Kasumi-1 (cell line): ENCODE measurements around the gene KEAP1.
A peak's percentile ranks its signal among the peaks of the same experiment; 100 is the strongest.
"Not testable (repeated sequence)": the region's sequence is repeated elsewhere in the genome, so short reads cannot be mapped to it uniquely, and the experiment has no call there.

Source experiments
- DNase-seq, 2 experiments: peaks; one replicate each; lab custom pipeline; 2025; lab: John Stamatoyannopoulos, UW

KEAP1 gene

DNA sequence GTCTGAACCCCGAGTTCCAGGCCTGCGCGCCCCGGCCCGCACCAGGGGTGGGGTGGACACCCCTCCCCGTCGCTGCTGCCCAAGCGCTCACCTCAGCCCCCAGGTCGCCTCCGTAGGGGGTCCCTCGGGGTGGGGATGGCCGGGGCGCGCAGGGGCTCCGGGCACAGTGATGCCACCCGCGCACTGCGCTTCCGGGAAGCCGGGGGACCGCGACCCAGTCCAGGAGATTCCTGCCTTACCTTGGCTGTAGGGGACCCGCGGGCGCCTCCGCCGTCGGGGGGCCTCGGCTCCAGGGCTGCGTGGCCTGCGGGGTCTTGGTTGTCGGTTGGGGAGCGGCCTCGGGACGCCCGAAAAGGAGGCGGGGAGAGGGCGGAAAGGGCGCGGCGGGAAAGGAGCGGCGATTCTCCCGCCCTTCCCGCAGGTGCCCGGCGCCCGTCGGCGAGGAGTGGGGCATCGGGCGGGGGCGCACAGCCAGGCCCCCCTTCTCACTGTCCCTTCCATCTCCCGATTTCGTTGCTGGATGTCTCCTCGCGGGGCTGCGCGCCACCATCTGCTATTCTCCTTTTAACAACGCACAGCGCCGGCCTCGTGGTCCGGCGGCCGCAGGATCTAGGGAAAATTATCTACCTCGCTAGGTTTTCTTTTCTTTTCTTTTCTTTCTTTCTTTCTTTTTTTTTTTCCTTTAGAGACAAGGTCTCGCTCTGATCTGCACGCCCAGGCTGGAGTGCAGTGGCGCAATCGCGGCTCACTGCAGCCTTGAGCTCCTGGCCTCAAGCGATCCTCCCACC, at the start of gene KEAP1:
Gene KEAP1 (minus strand): TSS at position 355 of the 788 bp plus-strand sequence. CDS start 3,323 bp downstream, outside the sequence.
- DNase-seq: peak; percentile 49 to 59

DNA sequence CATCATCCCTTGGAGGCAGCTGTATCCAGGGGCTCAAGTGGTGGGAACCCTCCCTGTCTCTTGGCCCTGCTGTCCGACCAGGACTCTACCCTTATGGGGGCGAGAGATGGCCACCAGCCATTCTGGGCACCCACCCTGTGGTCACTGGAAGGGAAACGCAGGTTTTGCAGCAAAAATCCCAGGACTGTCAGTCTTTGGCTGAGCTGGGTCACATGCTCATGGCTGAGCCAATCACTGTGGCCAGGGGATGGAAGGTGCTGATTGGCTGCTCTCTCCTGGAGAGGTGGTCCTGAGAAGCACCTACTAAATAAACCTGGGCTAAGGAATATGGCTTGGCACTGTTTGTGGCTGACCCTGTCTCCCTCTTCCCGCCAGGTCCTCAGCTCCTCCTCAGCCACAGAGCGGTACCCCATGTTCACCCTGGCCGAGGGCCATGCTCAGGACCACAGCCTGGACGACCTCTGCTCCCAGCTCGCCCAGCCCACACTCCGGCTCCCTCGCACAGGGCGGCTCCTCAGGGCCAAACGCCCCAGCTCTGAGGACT, 49.4 kb upstream of the KEAP1 start:
- no peak for DNase-seq

DNA sequence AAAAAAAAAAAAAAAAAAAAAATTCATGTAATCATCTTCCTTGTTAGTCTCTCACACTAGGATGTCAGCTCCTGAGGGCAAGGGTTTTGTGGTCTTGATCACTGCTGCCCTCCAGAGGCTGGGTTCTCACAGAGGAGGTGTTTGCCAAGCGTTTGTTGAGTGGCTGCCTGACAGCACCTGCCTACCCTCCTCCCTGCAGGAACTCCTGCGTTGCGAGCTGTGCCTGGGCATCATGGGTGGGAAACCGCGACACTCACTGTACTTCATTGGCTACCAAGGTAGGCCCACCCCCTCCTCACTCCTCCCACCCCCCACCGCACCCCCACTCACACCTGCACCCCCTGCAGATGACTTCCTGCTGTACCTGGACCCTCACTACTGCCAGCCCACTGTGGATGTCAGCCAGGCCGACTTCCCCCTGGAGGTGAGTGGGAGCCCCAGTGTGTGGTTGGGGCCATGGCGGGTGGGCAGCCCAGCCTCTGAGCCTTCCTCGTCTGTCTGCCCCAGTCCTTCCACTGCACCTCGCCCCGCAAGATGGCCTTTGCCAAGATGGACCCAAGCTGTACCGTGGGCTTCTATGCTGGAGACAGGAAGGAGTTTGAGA, 48.6 kb upstream of the KEAP1 start:
- DNase-seq: peak; percentile 16 to 38

DNA sequence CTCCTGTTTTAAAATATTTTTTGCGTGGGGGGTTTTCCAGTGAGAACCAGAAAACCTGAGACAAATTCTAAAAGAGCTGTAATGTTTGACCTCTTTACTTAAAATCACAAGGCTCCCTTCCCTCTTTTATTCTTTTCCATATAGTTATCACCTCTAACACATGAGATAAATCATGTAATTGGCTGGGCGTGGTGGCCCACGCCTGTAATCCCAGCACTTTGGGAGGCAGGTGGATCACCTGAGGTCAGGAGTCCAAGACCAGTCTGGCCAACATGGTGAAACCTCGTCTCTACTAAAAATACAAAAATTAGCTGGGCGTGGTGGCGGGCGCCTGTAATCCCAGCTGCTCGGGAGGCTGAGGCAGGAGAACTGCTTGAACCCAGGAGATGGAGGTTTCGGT, 47.9 kb upstream of the KEAP1 start:
- not testable (repeated sequence) for DNase-seq

DNA sequence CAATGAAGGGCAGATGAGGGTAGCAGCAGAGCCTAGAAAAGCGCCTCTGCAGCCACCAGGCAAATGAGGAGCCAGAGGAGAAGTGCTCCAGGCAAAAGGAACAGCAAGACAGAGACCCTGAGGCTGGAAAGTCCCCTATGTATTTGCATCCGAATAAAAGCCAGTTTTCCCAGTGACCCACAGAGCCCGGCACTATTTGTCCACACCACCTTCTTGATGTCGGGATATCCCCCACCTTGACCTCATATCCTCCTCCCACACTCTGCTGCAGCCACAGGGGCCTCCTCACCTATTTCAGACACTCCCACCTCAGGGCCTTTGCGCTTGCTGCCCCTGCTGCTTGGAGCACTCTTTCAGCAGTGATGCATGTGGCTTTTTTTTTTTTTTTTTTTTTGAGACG, 47.2 kb upstream of the KEAP1 start:
- no peak for DNase-seq

DNA sequence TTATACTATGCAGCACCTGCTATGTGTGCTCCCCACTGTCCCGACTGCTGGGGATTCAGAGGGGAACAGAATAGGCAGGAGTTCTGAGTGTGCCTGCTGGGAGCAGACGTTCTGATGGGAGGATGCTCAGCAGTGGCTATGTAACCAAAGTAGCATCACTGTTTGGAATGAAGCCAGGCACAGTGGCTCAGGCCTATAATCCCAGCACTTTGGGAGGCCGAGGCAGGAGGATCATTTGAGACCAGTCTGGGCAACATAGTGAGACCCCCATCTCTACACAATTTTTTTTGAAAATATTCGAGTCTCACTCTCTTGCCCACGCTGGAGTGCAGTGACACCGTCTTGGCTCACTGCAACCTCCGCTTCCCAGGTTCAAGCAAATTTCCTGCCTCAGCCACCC, 46.6 kb upstream of the KEAP1 start:
- no peak for DNase-seq

DNA sequence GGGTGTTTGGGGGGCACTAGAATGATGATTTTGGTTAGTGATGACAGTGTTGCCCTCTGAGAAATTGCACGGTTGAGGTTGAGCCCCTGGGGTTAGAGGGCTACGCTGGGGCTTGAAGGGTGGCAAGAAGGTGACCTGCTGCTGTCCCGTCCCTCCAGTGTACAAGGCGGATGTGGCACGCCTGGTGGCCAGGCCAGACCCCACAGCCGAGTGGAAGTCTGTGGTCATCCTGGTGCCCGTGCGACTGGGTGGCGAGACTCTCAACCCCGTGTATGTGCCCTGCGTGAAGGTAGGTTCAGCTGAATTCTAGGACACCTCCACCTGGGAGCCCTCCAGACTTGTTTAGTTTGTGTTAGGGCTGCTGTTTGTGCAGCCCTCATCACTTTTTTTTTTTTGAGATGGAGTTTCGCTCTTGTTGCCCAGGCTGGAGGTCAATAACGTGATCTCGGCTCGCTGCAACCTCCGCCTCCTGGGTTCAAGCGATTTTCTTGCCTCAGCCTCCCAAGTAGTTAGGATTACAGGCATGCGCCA, 45.7 kb upstream of the KEAP1 start:
- DNase-seq: no peak

DNA sequence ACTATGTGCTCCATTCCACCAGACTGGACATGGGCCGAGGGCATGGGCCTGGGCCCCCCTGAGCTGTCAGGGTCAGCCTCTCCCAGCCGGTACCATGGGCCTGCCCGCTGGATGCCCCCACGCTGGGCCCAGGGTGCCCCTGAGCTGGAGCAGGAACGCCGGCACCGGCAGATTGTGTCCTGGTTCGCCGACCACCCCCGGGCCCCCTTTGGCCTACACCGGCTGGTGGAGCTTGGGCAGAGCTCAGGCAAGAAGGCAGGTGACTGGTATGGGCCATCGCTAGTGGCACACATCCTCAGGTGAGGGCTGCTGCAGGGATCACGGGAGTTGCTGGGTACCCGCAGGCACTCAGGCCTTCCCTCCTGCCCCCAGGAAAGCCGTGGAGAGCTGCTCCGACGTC, 43.7 kb upstream of the KEAP1 start:
- DNase-seq: no peak

DNA sequence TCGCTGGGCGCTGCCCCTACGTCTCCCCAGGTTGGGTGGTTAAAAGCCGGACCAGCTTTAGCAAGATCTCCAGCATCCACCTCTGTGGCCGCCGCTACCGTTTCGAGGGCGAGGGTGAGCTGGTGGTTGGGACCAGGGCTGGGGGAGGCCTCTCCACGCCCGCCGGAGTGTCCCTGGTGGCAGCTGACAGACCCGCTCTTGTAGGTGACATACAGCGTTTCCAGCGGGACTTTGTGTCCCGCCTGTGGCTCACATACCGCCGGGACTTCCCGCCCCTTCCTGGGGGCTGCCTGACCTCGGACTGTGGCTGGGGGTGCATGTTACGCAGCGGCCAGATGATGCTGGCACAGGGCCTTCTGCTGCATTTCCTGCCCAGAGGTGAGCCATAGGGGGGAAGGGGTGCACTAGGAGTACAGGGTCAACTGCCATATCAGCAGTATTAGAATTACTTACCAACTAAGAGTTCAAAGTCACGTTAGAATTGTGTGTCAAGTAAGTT, 41.6 kb upstream of the KEAP1 start:
- DNase-seq: no peak

DNA sequence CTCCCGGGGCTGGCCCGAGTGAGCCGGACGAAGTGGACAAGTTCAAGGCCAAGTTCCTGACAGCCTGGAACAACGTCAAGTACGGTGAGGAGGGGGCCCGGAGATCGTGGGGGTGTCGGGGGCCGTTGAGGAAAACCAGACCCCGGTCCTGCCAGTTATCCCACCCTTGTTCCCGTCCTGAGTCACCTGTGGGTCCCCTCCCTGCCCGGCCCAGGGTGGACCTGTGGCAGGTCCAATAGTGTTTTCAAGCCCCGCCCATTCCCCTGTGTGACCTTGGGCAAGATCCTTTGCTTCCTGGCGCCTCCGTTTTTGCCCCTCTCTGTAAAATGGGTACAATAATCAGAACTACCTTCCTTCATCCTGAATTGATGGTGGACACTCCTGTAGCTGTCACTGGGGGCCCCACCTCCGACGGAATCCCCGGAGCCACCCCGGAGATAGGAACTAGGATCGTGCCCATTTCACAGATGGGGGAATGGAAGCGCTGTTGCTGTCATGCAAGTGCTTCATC, 41.1 kb upstream of the KEAP1 start:
- DNase-seq: no peak

DNA sequence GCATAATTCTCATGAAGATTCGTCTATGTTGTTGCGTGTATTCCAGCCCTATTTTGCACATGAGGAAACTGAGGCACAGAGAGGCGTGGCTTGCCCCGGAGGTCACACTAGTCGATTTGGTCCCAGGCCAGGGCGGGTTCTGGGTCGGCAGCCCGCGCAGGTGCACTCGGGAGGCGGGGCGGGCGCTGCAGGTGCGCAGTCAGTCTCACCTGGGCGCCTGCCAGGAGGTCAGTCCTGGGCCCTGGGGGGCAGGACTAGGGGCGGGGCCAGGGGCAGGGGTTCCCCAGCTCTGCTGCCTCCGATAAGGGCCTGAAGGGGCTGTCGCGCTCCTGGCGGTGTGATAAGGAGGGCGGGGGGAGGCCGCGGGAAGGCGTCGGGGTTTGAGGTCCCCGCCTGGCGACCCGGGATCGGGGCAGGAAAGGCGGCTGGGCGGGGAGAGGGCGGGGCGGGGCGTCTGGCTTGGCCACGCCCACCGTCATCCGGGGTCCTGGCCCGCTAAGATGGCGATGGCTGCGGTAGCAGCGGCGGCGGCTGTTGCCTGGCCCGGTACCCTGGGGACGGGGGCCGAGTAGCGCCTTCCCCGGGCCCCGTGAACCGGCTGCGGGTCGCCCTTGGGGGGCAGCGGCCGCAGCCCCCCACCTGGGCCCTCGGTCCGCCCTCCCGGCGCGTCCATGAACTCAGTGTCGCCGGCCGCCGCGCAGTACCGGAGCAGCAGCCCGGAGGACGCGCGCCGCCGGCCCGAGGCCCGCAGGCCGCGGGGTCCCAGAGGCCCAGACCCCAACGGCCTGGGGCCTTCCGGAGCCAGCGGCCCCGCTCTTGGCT, 40.5 kb upstream of the KEAP1 start, which contains the start of gene ATG4D:
Gene ATG4D (plus strand): TSS at position 485 of the 822 bp plus-strand sequence. CDS start 187 bp downstream, at position 672.
- peak; percentile 52 to 62 for DNase-seq

DNA sequence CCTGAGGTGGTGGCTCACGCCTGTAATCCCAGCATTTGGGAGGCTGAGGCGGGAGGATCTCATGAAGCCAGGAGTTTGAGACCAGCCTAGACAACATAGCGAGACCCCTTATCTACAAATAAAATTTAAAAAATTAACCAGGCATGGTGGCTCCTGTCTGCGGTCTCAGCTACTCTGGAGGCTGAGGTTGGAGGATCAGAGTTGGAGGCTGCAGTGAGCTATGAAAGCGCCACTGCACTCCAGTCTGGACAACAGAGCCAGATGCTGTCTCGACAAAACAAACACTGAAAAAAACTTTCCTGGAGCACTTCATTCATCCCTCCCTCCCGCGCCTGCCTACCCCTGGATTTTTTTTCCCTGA, 39.9 kb upstream of the KEAP1 start:
- no peak for DNase-seq

DNA sequence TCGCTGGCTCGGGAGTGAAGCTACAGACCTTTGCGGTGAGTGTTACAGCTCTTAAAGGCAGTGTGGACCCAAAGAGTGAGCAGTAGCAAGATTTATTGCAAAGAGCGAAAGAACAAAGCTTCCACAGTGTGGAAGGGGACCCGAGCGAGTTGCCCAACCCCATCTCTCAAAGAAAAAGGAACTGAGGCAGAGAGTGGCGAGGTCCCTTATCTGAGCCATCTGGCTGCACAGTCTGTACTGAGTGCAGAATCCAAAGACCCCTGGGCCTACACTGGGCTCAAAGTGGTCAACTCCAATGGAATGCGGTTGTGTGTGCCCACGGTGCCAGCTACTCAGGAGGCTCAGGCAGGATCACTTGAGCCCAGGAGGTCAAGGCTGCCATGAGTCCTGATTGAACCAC, 35.9 kb upstream of the KEAP1 start:
- DNase-seq: not testable (repeated sequence)

DNA sequence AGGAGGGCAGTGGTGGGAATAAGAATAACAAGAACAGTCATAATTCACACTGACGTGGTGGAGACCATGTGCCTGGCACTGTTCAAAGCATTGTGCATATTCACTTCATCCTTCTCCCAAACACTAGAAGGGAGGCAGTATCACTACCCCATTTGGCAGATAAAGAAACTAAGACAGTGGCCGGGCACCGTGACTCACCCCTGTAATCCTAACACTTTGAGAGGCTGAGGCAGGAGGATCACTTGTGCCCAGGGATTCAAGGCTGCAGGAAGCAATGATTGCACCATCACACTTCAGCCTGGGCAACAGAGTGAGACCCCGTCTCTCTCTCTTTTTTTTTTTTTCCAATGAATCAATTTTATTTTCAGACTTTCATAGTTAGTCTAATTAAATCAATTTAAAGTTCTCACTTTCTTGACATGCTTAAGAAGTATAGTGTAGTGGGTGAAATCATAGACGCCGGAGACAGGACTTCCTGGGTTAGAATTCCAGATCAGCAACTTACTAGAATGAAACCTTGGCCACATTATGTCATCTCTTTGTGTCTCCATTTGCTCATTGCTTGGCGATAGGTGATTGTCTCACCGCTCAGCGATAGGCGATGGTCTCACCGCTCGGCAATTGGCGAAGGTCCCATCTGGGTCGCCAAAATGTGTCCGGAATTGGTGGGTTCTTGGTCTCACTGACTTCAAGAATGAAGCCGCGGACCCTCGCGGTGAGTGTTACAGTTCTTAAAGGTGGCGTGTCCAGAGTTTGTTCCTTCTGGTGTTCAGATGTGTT, 35.2 kb upstream of the KEAP1 start:
- DNase-seq: no peak

DNA sequence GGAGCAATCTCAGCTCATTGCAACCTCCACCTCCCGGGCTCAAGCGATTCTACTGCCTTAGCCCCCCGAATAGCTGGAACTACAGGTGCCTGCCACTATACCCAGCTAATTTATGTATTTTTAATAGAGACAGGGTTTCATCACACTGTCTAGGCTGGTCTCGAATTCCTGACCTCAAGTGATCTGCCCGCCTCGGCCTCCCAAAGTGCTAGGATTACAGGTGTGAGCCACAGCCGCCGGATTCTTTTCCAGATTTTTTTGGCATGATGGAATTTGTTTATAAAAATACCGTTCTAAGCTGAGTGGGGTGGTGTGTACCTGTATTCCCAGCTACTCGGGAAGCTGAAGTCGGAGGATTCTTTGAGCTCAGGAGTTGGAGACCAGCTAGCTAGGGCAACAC, 34.5 kb upstream of the KEAP1 start:
- no peak for DNase-seq

DNA sequence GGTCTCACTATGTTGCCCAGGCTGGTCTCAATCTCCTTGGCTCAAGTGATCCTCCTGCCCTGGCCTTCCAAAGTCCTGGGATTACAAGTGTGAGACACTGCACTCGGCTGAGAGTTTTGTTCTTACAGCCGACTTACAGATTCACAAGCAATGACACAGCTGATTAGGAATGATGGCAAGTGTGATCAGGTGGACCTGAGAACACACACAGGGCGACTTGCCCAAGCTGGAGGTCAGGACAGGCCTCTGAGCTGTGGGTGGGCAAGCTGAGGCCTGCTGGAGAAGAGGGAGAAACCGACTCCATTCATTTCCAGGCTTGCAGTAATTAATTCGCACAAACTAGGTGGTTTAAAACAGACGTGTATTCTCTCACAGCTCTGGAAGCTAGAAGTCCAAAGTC, 32.5 kb upstream of the KEAP1 start:
- DNase-seq: no peak

DNA sequence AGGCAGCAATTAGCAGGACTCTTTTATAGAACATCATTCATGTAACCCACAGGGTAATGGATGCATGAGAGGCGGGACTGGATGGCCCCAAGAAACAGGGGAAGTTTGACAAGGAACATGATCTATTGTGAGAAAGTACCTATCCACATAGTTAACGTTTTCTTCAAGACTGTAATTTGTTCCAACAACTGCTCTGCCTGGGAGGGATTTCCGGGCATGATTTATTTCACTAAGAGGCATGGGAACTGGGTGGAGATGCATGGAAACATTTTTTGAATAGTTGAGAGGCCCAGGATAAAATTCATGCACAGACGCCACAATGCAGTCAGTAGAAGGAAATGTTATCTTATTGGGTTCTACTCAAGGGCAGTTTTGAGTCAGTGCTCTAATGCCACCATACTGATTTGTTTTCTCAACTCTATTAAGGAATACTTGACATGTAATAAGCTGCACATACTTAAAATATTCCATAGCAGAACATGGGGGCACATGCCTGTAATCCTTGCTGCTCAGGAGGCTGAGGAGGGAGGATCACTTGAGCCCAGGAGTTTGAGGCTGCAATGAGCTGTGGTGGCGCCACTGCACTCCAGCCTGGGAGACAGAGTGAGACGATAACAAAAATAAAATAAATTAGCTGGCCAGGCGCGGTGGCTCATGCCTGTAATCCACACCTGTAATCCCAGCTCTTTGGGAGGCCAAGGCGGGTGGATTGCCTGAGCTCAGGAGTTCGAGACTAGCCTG, 30.7 kb upstream of the KEAP1 start:
- no peak for DNase-seq

DNA sequence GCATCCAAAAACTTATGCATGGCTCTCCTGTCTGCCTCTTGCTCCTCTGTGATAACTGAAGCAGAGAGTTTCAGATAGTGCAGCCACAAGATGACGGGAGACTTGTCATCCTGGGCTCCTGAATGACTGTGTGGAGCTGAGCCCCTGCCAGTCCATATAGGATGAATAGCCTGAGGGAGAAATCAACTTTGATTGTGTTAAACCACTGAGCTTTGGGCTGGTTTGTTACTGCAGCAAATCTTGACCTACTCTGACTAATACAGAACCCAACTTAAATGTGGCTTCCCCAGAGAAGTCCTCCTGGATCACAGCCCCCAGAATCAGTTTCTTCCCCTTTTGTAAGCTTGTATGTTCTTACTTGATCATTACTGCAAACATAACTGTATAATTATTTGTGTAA, 29.3 kb upstream of the KEAP1 start:
- no peak for DNase-seq

DNA sequence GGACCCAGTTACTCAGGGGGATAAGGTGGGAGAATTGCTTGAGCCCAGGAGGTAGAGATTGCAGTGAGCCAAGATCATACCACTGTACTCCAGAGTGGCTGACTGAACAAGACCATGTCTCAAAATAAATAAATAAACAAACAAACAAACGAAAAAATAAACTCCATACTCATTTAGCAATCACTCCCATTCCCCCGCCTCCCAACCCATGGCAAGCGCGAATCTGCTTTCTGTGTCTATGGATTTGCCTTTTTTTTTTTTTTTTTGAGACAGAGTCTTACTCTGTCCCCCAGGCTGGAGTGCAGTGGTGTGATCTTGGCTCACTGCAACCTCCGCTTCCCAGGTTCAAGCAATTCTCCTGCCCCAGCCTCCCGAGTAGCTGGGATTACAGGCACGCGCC, 23.7 kb upstream of the KEAP1 start:
- not testable (repeated sequence) for DNase-seq

DNA sequence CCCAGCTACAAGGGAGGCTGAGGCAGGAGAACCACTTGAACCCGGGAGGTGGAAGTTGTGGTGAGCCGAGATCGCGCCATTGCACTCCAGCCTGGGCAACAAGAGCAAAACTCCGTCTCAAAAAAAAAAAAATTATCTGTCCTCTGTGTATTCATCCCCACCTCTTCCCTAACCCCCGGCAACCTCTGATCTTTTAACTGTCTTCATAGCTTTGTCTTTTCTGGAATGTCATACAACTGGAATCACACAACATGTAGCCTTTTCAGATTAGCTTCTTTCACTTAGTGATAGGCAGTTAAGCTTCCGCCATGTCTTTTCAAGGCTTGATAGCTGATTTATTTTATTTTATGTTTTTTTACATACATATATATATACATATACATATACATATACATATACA, 22.5 kb upstream of the KEAP1 start:
- DNase-seq: no peak
